Lung (tissue), 12 donors: ENCODE data around the gene CTU2. TPM values are rescaled to one million over a fixed set of nuclear protein-coding genes. Genes with fewer than 3 reads are reported as not detected.

Source experiments
- ATAC-seq: fragments of 200-7000 bp; cut with Tn5 transposase; one replicate; pipeline ENCODE4 v1.9.1; 2020; ENCODE audit warnings: moderate number of reproducible peaks; ENCODE audit not compliant: insufficient read depth, low FRiP score
- DNase-seq, 3 donors: peaks; one replicate each; pipeline ENCODE4 v3.0.0-alpha.2; 2013 to 2017
- H3K27ac ChIP-seq, 2 donors: one replicate each; pipeline ENCODE4 v1.5.1; 2013; ENCODE audit warnings: mild to moderate bottlenecking in 2 of 2, moderate library complexity in 2 of 2, control low read depth in 1 of 2, inconsistent platforms in 1 of 2, low read depth in 1 of 2, low read length in 1 of 2
- H3K27me3 ChIP-seq, 3 donors: one replicate each; pipeline ENCODE4 v1.5.1; 2013; ENCODE audit warnings: low read length in 2 of 3; ENCODE audit not compliant: control insufficient read depth in 3 of 3, insufficient read depth in 3 of 3
- H3K36me3 ChIP-seq, 4 donors: one replicate each; pipeline ENCODE4 v1.5.1; 2013; ENCODE audit warnings: low read length in 4 of 4, mild to moderate bottlenecking in 1 of 4, moderate library complexity in 1 of 4; ENCODE audit not compliant: control insufficient read depth in 4 of 4, insufficient read depth in 4 of 4
- H3K4me1 ChIP-seq, 5 donors: one replicate each; pipeline ENCODE4 v1.5.1; 2013; ENCODE audit warnings: low read length in 5 of 5, mild to moderate bottlenecking in 2 of 5, moderate library complexity in 1 of 5; ENCODE audit not compliant: control insufficient read depth in 5 of 5, insufficient read depth in 5 of 5
- H3K4me3 ChIP-seq: one replicate; pipeline ENCODE4 v1.5.1; 2013; ENCODE audit warnings: mild to moderate bottlenecking, control low read depth, moderate library complexity
- H3K9ac ChIP-seq, 2 donors: one replicate each; pipeline ENCODE4 v1.5.1; 2013; ENCODE audit warnings: low read length in 2 of 2, control low read depth in 1 of 2; ENCODE audit not compliant: insufficient read depth in 1 of 2
- H3K9me3 ChIP-seq, 4 donors: one replicate each; pipeline ENCODE4 v1.5.1; 2013; ENCODE audit warnings: low read length in 3 of 4, mild to moderate bottlenecking in 1 of 4, moderate library complexity in 1 of 4; ENCODE audit not compliant: control insufficient read depth in 4 of 4, insufficient read depth in 3 of 4
- CTCF ChIP-seq: IDR thresholded peaks from 2 replicates; pipeline ENCODE4 v1.5.1; 2012; ENCODE audit warnings: mild to moderate bottlenecking; ENCODE audit errors: control extremely low read depth, extremely low read depth
- WGBS, 2 donors: extraction: QIAGEN DNeasy Blood & Tissue Kit; methylation state at CpG; one replicate each; pipeline ENCODE4 v1.1.7; 2013; 5-methylcytosine and 5-hydroxymethylcytosine counted together
- polyA plus RNA-seq, 2 donors: library from polyadenylated mRNA; stranded (reverse); fragments of 200-250 nt; gene quantifications; one replicate each; pipeline ENCODE4 v1.2.1, GENCODE V29; 2013
- total RNA-seq, 2 donors: library from RNA; depleted of rRNA in 1 of 2; stranded (reverse); fragments of >200 nt in 1 of 2; gene quantifications; one replicate each; pipeline ENCODE4 v1.2.1, GENCODE V29; 2014 to 2021
- donor health status: control.
- donor health status: control.
- donor health status: Bipolar disorder and iron deficiency.
- donor health status: healthy.
- donor health status: DM: yes; HTN: yes; CAD: no.

Gene CTU2
- total and polyA plus RNA-seq, 4 donors: 5.7 to 23.4 (median 18.3) TPM

DNA sequence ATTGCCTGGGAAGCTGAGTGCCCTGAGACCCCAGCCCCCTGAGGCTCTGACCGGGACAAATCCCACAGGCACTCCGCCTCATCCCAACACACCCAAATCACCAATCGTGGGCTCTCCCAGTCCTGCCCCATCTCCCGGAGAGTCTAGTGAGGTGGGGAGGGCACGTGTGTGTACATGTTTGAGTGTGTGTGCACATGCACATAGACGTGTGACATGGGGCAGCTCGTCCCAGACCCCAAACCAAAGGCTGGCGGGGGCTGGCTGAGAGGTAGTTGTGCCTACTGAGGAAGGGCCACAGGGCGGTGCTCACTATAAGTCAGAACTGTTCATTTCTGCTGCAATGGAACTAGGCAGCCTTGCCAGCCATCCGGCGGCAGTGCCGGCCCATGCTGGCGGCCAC is 28.6 kb upstream of the CTU2 start:
- no peaks in the 10 kb centered on the region for H3K36me3 ChIP-seq
- H3K4me3 ChIP-seq: no peak overlapping the region
- no peak for DNase-seq
- WGBS, 2 donors: 75 to 80% methylated on average over 13 of the region's 13 CpGs
- no peaks in the 10 kb centered on the region for H3K9me3 ChIP-seq
- H3K9ac ChIP-seq: no peak overlapping the region
- no peak for ATAC-seq
- H3K27ac ChIP-seq: no peak overlapping the region
- H3K27me3 ChIP-seq: peaks cover 0 to 10% (median 0%) of the 10 kb centered on the region in 3 donors
- peaks cover 0 to 2% (median 0%) of the 10 kb centered on the region in 5 donors for H3K4me1 ChIP-seq
- TF ChIP-seq CTCF: no peak

DNA sequence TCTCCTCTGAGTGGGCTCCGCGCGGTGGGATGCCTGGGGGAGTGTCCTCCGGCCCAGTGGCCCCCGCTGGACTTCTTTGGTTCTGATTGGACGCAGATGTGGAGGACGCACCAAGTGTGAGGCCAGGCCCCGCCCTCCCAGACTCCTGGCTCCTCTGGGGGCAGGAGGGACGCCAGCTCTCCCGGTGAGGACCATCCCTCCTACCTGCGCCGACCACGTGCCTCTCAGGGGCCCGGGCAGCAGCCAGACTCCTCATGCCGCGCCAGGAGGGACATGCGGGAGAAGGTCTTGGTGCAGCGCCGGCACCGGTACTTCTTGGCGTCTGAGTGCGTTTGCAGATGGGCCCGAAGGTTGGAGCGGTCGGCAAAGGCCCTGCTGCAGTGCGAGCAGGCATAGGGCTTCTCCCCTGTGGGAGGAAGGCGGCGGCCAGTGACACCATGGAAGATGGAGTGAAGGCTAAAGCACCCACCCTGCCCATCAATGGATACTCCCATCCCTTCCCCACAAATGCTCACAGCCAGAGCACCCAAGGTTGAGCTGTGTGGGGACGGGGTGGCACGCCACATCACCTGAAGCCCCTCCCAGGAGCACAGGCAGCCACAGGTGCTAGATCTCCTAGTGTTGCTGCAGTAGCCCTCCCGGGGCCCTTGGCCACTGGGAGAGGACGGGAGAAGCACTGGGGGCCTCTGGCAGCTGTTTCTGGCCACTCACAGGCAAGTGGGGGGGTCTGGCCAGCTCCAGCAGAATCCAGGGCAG is 27.9 kb upstream of the CTU2 start:
- 65 to 87% methylated on average over 32 of the region's 32 CpGs for WGBS, 2 donors
- no peak for TF ChIP-seq CTCF
- Histone ChIP-seq H3K9me3 (no peaks in the 10 kb centered on the region), H3K4me1 (peaks cover 0 to 2% (median 0%) of the 10 kb centered on the region in 5 donors), H3K27ac (no peak overlapping the region), H3K4me3 (no peak overlapping the region), H3K36me3 (no peaks in the 10 kb centered on the region), H3K9ac (no peak overlapping the region), H3K27me3 (peaks cover 0 to 10% (median 0%) of the 10 kb centered on the region in 3 donors)
- DNase-seq: no peak
- ATAC-seq: no peak

- ATAC-seq: no peak
- Histone ChIP-seq H3K4me1 (peaks cover 0 to 2% (median 0%) of the 10 kb centered on the region in 5 donors), H3K9ac (no peak overlapping the region), H3K36me3 (no peaks in the 10 kb centered on the region), H3K9me3 (no peaks in the 10 kb centered on the region), H3K27me3 (peaks cover 0 to 30% (median 15%) of the 10 kb centered on the region in 3 donors), H3K27ac (no peak overlapping the region), H3K4me3 (no peak overlapping the region)
- TF ChIP-seq CTCF: no peak
- 86 to 92% methylated on average over 5 of the region's 5 CpGs for WGBS, 2 donors
- no peak for DNase-seq
Measured at GRCh38 chr16:88680554-88681083, 25.7 kb upstream of the CTU2 start.
